Measurements from ENCODE around the gene RHBDL2. TPM values are rescaled to one million over a fixed set of nuclear protein-coding genes. Genes with fewer than 3 reads are reported as not detected.

The RHBDL2 gene
- total RNA-seq, 4 donors from 2014 or later: 0.66 TPM; not detected in 3

DNA sequence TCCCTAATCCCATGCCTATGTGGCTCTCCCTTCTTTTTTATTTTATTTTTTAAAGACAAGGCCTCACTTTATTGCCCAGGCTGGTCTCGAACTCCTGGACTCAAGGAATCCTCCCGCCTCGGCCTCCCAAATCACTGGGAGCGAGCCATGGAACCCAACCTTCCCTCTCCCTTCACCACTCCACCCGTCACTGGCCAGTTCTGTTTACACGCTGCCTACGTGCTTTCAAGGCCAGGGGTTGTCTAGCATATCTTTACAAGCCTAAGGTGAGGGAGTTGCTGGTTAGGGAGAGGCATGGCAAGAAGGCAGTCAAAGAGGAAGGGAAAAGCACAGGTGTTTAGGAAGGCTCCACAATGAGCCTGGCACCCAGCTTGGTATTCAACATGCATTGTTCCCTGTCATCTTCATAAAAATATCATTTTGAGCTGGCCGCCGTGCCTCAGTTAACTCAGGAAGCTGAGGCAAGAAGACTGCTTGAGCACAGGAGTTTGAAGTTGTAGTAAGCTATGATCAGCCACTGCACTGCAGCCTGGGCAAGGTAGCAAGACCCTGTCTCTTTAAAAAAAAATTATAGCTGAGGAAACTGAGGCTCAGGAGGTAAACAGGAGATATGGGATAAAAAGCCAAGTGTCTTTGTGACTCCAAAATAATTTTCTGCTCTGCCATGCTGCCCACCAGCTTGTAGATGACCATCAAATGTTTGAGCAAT lies 1.1 kb downstream of the RHBDL2 start:
- H3K4me1 ChIP-seq: no peaks in the 10 kb centered on the region
- H3K36me3 ChIP-seq: no peaks in the 10 kb centered on the region
- no peaks in the 10 kb centered on the region for H3K27me3 ChIP-seq
- TF ChIP-seq, protein P1, sequence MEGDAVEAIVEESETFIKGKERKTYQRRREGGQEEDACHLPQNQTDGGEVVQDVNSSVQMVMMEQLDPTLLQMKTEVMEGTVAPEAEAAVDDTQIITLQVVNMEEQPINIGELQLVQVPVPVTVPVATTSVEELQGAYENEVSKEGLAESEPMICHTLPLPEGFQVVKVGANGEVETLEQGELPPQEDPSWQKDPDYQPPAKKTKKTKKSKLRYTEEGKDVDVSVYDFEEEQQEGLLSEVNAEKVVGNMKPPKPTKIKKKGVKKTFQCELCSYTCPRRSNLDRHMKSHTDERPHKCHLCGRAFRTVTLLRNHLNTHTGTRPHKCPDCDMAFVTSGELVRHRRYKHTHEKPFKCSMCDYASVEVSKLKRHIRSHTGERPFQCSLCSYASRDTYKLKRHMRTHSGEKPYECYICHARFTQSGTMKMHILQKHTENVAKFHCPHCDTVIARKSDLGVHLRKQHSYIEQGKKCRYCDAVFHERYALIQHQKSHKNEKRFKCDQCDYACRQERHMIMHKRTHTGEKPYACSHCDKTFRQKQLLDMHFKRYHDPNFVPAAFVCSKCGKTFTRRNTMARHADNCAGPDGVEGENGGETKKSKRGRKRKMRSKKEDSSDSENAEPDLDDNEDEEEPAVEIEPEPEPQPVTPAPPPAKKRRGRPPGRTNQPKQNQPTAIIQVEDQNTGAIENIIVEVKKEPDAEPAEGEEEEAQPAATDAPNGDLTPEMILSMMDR (IDR thresholded peaks at IDR 0.05): no peak
- TF ChIP-seq POLR2A (IDR thresholded peaks at IDR 0.05): no peak
- no peaks in the 10 kb centered on the region for H3K9me3 ChIP-seq
- H3K27ac ChIP-seq: no peak overlapping the region
- DNase-seq: no peak
- no peak overlapping the region for H3K4me3 ChIP-seq

DNA sequence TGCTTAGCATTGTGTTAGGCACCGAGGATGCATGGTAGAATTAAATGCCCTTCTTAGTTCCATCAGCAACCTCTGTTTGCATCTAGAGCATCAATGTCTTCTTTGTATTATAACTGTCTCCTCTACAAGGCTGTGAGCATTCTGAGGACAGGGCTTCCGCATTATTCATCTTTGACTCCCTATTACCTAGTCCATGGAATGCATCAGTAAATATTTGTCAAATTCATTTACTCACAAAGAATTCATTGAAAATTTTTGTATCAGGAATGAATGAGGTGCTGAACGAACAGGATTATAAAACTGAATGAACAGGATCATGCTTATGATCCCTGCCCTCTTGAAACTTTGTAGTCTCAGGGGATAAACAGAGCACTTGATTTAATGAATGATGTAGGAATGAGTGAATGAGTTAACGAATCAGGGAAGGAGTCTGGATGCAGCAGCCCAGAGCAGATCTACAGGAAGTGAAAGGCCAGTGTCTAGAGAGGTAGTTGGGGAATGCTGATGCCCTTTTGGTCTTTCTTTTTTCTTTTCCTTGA lies 2.8 kb downstream of the RHBDL2 start:
- H3K9me3 ChIP-seq: no peaks in the 10 kb centered on the region
- no peaks in the 10 kb centered on the region for H3K36me3 ChIP-seq
- H3K27me3 ChIP-seq: no peaks in the 10 kb centered on the region
- TF ChIP-seq, protein P1 (IDR thresholded peaks at IDR 0.05): no peak
- no peak for TF ChIP-seq POLR2A (IDR thresholded peaks at IDR 0.05)
- no peak overlapping the region for H3K4me3 ChIP-seq
- no peaks in the 10 kb centered on the region for H3K4me1 ChIP-seq
- no peak overlapping the region for H3K27ac ChIP-seq
- no peak for DNase-seq

DNA sequence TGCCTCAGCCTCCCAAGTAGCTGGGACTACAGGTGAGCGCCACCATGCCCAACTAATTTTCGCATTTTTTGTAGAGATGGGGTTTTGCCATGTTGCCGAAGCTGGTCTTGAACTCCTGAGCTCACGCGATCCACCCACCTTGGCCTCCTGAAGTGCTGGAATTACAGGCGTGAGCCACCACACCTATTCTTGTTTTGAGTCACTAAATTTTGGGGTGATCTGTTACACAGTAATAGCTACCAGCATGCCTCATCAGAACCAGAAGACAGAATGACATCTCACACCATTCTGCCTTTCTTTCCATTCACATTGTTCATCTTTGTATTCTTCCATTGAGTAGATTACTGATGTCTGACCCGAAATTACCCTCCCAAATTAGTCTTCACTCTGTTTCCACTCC lies 9.1 kb downstream of the RHBDL2 start:
- Histone ChIP-seq H3K36me3 (no peaks in the 10 kb centered on the region), H3K9me3 (no peaks in the 10 kb centered on the region), H3K27ac (no peak overlapping the region), H3K4me1 (no peaks in the 10 kb centered on the region), H3K27me3 (no peaks in the 10 kb centered on the region), H3K4me3 (no peak overlapping the region)
- TF ChIP-seq, protein P1 (IDR thresholded peaks at IDR 0.05): no peak
- TF ChIP-seq POLR2A (IDR thresholded peaks at IDR 0.05): no peak
- DNase-seq: no peak

DNA sequence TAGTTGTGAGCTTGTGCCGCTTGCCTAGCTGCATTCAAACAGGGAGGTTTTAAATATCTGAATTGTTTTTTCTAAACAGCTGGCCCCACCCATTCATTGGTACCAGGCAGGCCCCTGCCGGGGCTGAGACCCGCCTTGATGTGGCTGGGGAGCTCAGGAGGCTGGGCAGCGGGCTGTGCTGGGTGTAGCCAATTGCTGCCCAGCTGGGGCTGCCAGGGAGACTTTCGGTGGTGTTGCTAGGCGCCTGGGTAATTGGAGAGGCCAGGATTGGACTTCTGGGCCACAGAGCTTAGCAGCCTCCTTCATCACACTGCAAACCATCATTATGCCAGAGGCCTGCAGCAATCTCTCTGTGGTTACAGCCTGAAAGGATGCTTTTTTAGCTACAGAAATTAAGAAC lies 12.2 kb downstream of the RHBDL2 start:
- Histone ChIP-seq H3K4me3 (no peak overlapping the region), H3K36me3 (no peaks in the 10 kb centered on the region), H3K4me1 (no peaks in the 10 kb centered on the region), H3K27me3 (no peaks in the 10 kb centered on the region), H3K27ac (no peak overlapping the region), H3K9me3 (no peaks in the 10 kb centered on the region)
- TF ChIP-seq, protein P1 (IDR thresholded peaks at IDR 0.05): no peak
- TF ChIP-seq POLR2A (IDR thresholded peaks at IDR 0.05): no peak
- no peak for DNase-seq

DNA sequence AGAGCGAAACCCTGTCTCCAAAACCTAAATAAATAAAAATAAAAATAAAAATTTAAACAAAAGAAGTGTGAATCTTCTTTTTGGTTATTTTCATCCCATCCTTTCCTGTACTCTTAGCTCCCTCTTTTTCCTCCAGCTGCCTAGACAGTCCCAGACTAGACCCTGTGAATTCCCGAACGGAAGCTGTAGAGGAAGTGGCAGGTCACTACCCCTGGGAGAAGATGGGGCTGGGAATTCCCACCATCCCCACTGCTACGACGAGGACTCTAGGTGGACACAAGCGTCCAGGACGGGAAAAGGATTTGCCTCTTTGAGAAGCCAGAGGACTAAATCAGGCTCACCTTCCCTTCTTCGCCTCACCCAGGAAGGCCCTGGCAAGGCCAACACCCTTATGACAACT lies 12.6 kb downstream of the RHBDL2 start:
- no peaks in the 10 kb centered on the region for H3K9me3 ChIP-seq
- no peaks in the 10 kb centered on the region for H3K4me1 ChIP-seq
- no peaks in the 10 kb centered on the region for H3K27me3 ChIP-seq
- TF ChIP-seq POLR2A (IDR thresholded peaks at IDR 0.05): no peak
- TF ChIP-seq, protein P1 (IDR thresholded peaks at IDR 0.05): no peak
- no peak overlapping the region for H3K27ac ChIP-seq
- no peak for DNase-seq
- no peak overlapping the region for H3K4me3 ChIP-seq
- H3K36me3 ChIP-seq: no peaks in the 10 kb centered on the region
